Amniotic stem cell (primary cell): ENCODE data around the gene NF2.
A peak's percentile ranks its signal among the peaks of the same experiment; 100 is the strongest.
"Not testable (repeated sequence)": the region's sequence is repeated elsewhere in the genome, so short reads cannot be mapped to it uniquely, and the experiment has no call there.

ENCODE experiments used
- DNase-seq: peaks from one replicate; lab custom pipeline; 2025; lab: John Stamatoyannopoulos, UW

The NF2 gene

DNA sequence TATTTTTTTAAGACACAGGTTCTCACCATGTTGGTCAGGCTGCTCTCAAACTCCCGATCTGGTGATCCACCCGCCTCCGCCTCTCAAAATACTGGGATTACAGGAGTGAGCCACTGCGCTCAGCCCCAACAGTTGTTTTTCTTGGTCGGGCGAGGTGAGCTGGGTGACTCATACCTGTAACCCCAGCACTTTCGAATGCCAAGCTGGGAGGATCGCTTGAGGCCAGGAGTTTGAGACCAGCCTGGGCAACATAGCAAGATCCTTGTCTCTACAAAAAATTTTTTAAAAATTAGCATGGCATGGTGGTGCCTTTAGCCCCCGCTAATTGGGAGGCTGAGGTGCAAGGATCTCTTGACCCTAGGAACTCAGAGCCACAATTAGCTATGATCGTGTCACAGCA lies 7.0 kb upstream of the NF2 start:
- DNase-seq = no peak

DNA sequence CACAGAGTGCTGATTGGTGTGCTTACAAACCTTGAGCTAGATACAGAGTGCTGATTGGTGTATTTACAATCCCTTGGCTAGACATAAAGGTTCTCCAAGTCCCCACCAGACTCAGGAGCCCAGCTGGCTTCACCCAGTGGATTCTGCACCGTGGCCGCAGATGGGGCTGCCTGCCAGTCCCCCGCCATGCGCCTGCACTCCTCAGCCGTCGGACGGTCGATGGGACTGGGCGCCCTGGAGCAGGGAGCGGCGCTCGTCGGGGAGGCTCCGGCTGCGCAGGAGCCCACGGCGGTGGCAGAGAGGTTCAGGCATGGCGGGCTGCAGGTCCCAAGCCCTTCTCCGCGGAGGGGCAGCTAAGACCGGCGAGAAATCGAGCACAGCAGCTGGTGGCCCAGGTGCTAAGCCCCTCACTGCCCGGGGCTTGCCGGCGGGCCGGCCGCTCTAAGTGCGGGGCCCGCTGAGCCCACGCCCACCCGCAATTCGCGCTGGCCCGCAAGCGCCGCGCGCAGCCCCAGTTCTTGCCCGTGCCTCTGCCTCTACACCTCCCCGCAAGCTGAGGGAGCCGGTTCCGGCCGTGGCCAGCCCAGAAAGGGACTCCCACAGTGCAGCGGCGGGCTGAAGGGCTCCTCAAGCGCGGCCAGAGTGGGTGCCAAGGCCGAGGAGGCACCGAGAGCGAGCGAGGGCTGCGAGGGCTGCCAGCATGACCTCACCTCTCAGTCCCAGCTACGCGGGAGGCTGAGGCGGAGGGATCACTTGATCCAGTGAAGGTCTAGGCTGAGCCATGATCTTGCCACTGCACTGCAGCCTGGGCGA lies 5.4 kb upstream of the NF2 start:
- DNase-seq = not testable (repeated sequence)

DNA sequence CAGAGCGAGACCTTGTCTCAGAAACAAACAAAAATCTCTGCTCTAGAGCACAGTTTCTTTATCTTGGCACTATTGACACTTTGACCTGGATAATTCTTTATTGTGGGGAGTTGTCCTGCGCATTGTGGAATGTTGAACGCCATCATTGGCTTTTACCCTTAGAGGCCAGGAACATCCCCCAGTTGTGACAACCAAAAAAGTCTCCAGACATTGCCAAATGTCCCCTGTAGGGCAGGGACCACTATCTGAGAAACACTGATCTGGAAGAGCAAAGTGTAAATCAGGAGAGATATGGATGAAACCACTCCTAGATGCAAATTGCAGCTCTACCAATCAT lies 4.8 kb upstream of the NF2 start:
- DNase-seq = no peak

- DNase-seq = no peak
Observed at GRCh38 chr22:29604076-29604360, 585 bp downstream of the NF2 start.

GRCh38 chr22:29605527-29605850 lies 2.1 kb downstream of the NF2 start:
- DNase-seq = no peak

DNA sequence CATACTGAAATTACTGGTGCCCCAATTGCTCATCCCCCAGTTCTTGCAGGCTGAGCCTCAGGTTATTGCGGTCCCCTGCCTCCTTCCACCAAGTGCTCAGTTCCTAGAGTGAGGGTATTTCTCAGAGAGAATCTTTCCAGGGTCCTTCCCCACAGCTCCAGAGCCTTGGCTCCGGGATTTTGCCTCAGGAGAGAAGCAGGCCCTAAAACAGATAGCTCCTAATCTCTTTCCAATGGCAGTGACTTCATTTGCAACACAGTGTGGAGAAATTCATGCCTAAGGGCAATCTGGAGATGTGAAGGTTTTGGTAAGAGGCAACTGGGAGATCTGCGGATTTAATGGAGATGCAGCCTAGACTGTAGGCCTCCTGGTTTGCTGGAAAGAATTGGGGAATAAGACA lies 2.9 kb downstream of the NF2 start:
- DNase-seq = no peak

GRCh38 chr22:29607426-29607825 lies 4.0 kb downstream of the NF2 start:
- no peak for DNase-seq

DNA sequence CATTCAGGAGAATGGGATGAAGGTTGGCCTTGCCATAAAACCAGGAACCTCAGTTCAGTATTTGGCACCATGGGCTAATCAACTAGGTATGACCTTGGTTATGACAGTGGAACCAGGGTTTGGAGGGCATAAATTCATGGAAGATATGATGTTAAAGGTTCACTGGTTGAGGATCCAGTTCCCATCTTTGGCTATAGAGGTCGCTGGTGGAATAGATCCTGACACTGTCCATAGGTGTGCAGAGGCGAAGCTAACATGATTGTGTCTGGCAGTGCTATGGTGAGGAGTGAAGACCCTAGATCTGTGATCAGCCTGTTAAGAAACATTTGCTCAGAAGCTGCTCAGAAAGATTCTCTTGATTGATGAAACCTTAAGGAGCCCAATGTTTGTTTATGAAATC lies 5.7 kb downstream of the NF2 start:
- no peak for DNase-seq

DNA sequence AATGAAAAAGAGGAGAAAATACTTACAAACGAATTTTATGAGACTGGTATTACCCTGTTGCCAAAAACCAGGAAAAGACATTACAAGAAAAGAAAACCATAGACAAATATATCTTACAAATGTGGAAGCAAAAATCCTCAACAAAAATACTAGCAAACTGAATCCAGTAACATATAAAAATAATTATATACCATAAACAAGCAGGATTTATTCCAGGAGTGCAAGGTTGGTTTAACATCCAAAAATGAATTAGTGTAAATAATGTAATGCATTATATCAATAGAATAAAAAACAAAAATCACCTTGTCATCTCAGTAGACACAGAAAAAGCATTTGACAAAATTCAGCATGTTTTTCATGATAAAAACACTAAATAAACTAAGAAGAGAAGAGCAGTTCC lies 7.3 kb downstream of the NF2 start:
- no peak for DNase-seq

DNA sequence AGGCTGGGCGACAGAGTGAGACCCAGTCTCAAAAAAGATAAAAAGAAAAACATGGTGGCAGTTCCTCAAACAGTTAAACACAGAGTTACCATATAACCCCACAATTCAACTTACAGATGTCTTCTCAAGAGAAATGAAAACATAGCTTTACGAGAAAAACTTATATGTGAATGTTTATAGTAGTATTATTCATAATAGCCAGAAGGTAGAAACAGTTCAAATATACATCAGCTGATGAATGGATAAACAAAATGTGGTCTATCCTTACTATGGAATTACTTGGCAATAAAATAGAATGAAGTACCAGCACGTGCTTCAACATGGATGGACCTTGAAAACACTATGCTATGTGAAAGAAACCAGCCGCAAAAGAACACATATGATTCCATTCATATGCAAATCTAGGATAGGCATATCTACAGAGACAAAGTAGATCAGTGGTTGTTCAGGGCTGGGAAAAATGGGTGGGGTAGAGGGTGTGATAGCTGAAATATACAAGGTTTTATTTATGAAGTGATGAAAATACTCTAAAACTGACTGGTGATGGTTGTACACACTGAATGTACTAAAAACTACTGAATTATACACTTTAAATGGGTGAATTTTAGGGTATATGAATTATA lies 12.4 kb downstream of the NF2 start:
- DNase-seq = no peak

- DNase-seq = no peak
Observed at GRCh38 chr22:29617922-29618629, 14.6 kb downstream of the NF2 start.

GRCh38 chr22:29621761-29622526 lies 18.5 kb downstream of the NF2 start:
- peak; percentile 92 for DNase-seq

DNA sequence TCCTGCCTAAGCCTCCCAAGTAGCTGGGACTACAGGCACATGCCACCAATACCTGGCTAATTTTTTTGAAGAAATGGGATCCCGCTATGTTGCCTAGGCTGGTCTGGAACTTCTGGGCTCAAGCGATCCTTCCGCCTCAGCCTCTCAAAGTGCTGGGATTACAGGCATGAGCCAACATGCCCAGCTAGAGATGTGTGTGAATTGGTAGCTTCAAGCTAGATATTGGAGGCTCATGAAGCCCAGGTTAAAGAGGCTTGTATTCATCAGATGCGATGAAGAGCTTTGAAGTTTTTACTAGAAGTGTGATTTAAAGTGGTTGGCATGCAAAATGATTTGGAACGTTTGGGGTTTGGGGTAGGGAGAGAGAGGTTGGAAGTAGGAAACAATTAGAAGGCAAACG lies 19.6 kb downstream of the NF2 start:
- no peak for DNase-seq

DNA sequence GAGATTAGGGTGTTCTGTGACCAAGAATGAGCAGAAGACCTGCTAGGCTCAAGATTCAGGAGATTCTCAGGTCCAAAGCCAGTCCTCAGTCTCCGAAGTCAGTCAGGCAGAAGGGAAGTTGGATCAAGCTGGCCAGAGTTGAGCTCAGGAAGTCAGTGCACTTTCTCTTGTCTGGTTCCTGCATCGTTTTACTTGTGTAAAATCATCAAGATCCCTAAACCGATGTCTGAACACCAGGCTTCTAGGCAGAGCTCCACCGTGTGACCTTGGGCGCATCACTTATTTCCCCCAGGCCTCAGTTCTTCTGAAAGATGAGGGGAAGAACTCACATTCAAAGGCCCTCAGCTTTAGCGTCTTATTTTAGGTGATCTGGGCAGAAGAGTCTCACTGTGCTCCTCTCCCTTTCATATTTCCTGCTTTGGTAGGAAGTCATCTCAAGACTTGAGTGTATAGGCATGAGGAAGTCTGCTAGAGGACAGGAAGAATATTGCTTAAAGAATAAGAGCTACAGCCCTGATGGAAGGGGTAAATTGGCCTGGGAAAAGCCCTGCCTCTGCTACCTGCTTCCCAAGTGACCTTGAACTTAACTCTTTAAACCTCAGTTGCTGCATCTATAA lies 20.2 kb downstream of the NF2 start:
- DNase-seq = no peak

- DNase-seq = peak; percentile 60
Observed at GRCh38 chr22:29625090-29625825, 21.8 kb downstream of the NF2 start.

- no peak for DNase-seq
Observed at GRCh38 chr22:29626497-29627195, 23.2 kb downstream of the NF2 start.

DNA sequence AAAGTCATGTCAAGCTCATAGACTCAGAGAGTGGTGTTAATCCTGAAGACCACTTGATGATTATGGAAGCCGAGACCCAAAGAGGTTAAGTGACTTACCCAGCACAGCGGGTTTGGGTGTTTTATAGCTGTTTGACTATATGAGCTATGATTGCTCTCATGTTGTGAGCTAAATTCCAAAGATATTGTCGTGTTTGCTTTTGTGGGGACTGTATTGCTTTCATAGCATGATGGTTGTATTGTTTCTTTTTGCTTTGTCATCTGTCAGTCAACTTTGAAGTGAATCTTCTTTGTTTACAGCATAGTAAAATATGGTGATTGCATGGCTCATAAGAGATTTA lies 23.7 kb downstream of the NF2 start:
- DNase-seq = no peak

GRCh38 chr22:29628996-29629902 lies 25.8 kb downstream of the NF2 start:
- DNase-seq = no peak

DNA sequence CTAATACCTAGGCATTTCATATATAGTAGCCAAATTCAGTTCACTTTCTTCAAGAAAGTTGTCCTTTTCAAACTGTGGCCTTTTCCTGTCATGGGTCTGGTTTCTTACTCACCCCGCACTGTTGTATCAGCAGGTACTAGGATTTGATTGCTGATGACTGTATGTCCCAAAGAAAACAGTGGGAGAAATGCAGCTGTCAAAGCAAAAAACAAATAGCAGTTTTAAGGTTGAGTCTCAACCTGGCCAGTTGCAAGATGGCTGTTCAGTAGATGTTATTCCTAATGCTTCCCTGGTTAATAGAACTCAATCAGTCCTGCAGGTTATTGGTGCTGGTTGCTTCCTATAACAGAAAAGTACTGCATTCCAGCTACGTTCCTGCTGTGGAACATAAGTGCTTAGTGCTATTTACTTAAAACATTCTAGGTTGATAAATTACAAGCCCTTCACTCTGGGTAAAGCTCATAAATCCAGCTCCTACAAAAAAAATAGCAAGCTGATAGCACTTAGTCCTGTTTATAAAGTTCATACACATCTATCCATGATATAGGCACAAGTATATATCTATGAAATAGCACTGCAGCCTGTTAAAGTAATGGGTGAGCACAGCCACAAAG lies 26.6 kb downstream of the NF2 start:
- no peak for DNase-seq

DNA sequence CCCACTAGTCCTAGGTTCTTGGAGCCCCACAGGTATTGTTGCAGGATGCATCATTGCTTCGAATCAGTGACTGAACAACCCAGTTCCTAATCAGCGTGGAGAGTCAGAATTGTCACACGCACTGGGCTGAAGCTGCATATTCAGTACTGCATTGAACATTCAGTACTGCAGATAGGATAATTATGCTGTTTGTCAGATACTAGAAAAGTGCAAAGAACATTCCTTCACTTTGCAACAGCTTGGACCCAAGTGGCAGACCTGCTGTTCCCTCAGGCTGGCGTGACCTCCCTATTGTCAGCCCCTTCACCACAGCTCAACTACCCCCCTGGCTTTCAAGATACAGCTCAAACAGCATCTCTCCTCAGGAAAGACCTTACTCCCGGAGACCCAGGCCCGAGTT lies 27.6 kb downstream of the NF2 start:
- no peak for DNase-seq
